ENCODE data around the gene CAPN5.

Gene CAPN5

GRCh38 chr11:77091146-77091940, 24.6 kb downstream of the CAPN5 start:
- DNase-seq (ENCODE audit: extremely low read depth, insufficient read length) = peak; percentile 37
- Histone ChIP-seq H3K36me3 (ENCODE audit: control insufficient read depth, insufficient read depth, low read length) (no peaks in the 10 kb centered on the region), H3K27me3 (replicated peaks; ENCODE audit: control insufficient read depth, insufficient read depth, low read length) (no peaks in the 10 kb centered on the region; the same call in 1 of the 2 replicates), H3K4me3 (replicated peaks; ENCODE audit: low read depth, low read length) (no peak overlapping the region)
- TF ChIP-seq CTCF (IDR thresholded peaks at IDR 0.05; ENCODE audit: insufficient read depth, low read length, poor library complexity, severe bottlenecking) = peak; percentile 92

- DNase-seq (ENCODE audit: extremely low read depth, insufficient read length) = no peak
- no peaks in the 10 kb centered on the region; the same call in 1 of the 2 replicates for H3K27me3 ChIP-seq (replicated peaks; ENCODE audit: control insufficient read depth, insufficient read depth, low read length)
- H3K36me3 ChIP-seq (ENCODE audit: control insufficient read depth, insufficient read depth, low read length) = no peaks in the 10 kb centered on the region
- no peak overlapping the region for H3K4me3 ChIP-seq (replicated peaks; ENCODE audit: low read depth, low read length)
- no peak for TF ChIP-seq CTCF (IDR thresholded peaks at IDR 0.05; ENCODE audit: insufficient read depth, low read length, poor library complexity, severe bottlenecking)
These were observed 25.6 kb downstream of the CAPN5 start for GRCh38 chr11:77092382-77092781.

GRCh38 chr11:77093056-77093891, 26.5 kb downstream of the CAPN5 start:
- TF ChIP-seq CTCF (IDR thresholded peaks at IDR 0.05; ENCODE audit: insufficient read depth, low read length, poor library complexity, severe bottlenecking) = no peak
- no peak for DNase-seq (ENCODE audit: extremely low read depth, insufficient read length)
- Histone ChIP-seq H3K36me3 (ENCODE audit: control insufficient read depth, insufficient read depth, low read length) (no peaks in the 10 kb centered on the region), H3K27me3 (replicated peaks; ENCODE audit: control insufficient read depth, insufficient read depth, low read length) (no peaks in the 10 kb centered on the region; the same call in 1 of the 2 replicates), H3K4me3 (replicated peaks; ENCODE audit: low read depth, low read length) (no peak overlapping the region)

- no peak overlapping the region for H3K4me3 ChIP-seq (replicated peaks; ENCODE audit: low read depth, low read length)
- no peak for DNase-seq (ENCODE audit: extremely low read depth, insufficient read length)
- TF ChIP-seq CTCF (IDR thresholded peaks at IDR 0.05; ENCODE audit: insufficient read depth, low read length, poor library complexity, severe bottlenecking) = no peak
- H3K36me3 ChIP-seq (ENCODE audit: control insufficient read depth, insufficient read depth, low read length) = no peaks in the 10 kb centered on the region
- H3K27me3 ChIP-seq (replicated peaks; ENCODE audit: control insufficient read depth, insufficient read depth, low read length) = no peaks in the 10 kb centered on the region; the same call in 1 of the 2 replicates
These were observed 27.4 kb downstream of the CAPN5 start for GRCh38 chr11:77093987-77094840.

- no peaks in the 10 kb centered on the region; the same call in 1 of the 2 replicates for H3K27me3 ChIP-seq (replicated peaks; ENCODE audit: control insufficient read depth, insufficient read depth, low read length)
- H3K4me3 ChIP-seq (replicated peaks; ENCODE audit: low read depth, low read length) = no peak overlapping the region
- no peaks in the 10 kb centered on the region for H3K36me3 ChIP-seq (ENCODE audit: control insufficient read depth, insufficient read depth, low read length)
- no peak for TF ChIP-seq CTCF (IDR thresholded peaks at IDR 0.05; ENCODE audit: insufficient read depth, low read length, poor library complexity, severe bottlenecking)
- DNase-seq (ENCODE audit: extremely low read depth, insufficient read length) = no peak
These were observed 28.1 kb downstream of the CAPN5 start for GRCh38 chr11:77094841-77095365.

Data from GM06990 (cell line).